Measurements from ENCODE around the gene DNAJA2. TPM values are rescaled to one million over a fixed set of nuclear protein-coding genes. Genes with fewer than 3 reads are reported as not detected.

DNAJA2 gene
- polyA plus RNA-seq, 1 experiment = 26.7 TPM

DNA sequence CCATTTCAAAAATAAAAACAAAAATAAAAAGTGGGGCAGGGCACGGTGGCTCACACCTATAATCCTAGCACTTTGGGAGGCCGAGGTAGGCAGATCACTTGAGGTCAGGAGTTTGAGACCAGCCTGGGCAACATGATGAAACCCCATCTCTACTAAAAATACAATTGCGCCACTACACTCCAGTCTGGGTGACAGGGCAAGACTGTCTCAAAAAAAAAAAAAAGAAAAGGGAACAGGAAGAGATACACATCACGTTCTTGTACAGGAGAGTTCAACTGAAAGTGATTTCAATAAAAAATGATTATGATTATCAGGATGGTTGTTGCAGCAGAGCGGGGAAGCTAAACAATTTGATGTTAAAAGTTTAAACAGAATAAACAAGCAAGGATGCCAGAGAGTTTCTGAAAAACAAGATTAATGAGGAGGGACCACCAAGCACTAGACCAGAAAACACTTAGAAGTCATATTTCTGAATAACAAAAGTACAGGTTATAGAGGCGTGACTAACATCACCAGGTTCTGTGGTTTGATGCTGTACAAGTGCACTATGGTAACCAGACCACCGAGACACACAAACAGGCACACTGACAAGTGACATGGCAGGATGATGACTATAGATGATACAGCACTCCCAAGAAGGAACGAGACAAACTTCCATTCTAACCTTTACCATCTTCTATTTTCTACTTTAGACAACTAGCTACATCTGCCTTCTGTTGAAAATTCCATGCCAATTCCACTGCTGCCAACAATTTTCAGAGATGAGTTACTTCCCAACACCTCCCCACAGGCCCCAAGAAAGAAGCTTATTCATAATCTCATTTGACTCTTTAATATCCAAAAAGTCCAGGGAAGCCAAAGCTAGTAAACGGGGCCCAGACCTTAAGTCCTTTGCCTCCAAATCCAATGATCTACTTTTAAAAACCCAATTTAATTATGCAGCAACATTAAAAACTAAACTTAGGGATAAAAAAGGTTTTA is 11.8 kb downstream of the DNAJA2 start:
- TF ChIP-seq, protein P1, sequence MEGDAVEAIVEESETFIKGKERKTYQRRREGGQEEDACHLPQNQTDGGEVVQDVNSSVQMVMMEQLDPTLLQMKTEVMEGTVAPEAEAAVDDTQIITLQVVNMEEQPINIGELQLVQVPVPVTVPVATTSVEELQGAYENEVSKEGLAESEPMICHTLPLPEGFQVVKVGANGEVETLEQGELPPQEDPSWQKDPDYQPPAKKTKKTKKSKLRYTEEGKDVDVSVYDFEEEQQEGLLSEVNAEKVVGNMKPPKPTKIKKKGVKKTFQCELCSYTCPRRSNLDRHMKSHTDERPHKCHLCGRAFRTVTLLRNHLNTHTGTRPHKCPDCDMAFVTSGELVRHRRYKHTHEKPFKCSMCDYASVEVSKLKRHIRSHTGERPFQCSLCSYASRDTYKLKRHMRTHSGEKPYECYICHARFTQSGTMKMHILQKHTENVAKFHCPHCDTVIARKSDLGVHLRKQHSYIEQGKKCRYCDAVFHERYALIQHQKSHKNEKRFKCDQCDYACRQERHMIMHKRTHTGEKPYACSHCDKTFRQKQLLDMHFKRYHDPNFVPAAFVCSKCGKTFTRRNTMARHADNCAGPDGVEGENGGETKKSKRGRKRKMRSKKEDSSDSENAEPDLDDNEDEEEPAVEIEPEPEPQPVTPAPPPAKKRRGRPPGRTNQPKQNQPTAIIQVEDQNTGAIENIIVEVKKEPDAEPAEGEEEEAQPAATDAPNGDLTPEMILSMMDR (IDR thresholded peaks at IDR 0.05; ENCODE audit: low read depth, low read length) = no peak
- CTCF ChIA-PET = interaction anchor here (0.6 to 3.0 kb wide), 8 partner anchors 11 to 1203 kb away, joined by 3 to 11 read pairs (median 4); partner anchors contain the start of gene DNAJA2
- no peak overlapping the region for H3K4me3 ChIP-seq (ENCODE audit: low read depth, low read length)
- H3K27ac ChIP-seq (ENCODE audit: low read depth, low read length) = peak overlapping the region; percentile 21
- POLR2A ChIA-PET = interaction anchor here (1.5 kb wide), 1 partner anchor 11 kb away, joined by 5 read pairs; no protein-coding TSS in a partner anchor
- H3K9me3 ChIP-seq (ENCODE audit: control insufficient read depth, insufficient read depth, low read length) = no peaks in the 10 kb centered on the region
- H3K27me3 ChIP-seq (ENCODE audit: control insufficient read depth, insufficient read depth, low read length) = no peaks in the 10 kb centered on the region
- DNase-seq (ENCODE audit: low read depth, low spot score) = no peak

DNA sequence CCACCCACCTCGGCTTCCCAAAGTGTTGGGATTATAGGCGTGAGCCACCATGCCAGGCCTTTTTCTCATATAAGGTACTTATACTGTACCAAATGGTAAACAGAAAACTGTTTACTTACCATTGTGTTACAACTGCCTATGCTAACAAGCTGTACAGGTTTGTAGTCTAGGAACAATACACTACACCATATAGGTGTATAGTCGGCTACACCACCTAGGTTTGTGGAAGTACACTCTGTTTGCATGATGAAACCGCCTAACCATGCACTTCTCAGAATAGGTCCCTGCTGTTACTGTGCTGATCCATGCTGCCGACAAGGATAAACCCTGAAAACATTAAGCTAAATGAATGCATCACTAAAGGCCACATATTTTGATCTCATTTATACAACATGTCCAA is 18.9 kb downstream of the DNAJA2 start:
- H3K9me3 ChIP-seq (ENCODE audit: control insufficient read depth, insufficient read depth, low read length) = no peaks in the 10 kb centered on the region
- ChIA-PET CTCF (interaction anchor here (1.3 kb wide), 1 partner anchor 1210 kb away, joined by 4 read pairs; no protein-coding TSS in a partner anchor), POLR2A (no interaction called here)
- no peak overlapping the region for H3K27ac ChIP-seq (ENCODE audit: low read depth, low read length)
- no peak for DNase-seq (ENCODE audit: low read depth, low spot score)
- H3K4me3 ChIP-seq (ENCODE audit: low read depth, low read length) = no peak overlapping the region
- TF ChIP-seq, protein P1 (IDR thresholded peaks at IDR 0.05; ENCODE audit: low read depth, low read length) = no peak
- H3K27me3 ChIP-seq (ENCODE audit: control insufficient read depth, insufficient read depth, low read length) = no peaks in the 10 kb centered on the region

DNA sequence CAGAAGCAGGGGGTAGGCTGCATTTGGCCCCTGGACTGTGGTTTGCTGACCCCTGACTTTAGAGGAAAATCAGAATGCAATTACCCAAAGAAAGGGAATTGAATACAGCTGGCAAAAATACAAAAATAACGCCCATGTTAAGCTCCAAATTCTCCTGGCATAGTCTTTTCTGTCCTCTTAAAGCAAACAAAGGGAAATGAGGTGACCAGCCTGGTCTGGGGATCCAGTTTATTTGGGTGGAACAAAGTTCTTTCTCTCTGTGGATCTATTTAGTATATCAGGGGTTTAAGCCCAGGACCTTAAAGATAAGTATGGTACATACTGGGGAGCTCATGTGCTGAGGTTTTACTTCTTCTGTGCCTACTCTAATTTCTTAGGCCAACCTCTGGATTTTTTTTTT is 23.5 kb downstream of the DNAJA2 start:
- DNase-seq (ENCODE audit: low read depth, low spot score) = no peak
- TF ChIP-seq, protein P1 (IDR thresholded peaks at IDR 0.05; ENCODE audit: low read depth, low read length) = no peak
- POLR2A ChIA-PET = interaction anchor here (0.6 kb wide), 1 partner anchor 17 kb away, joined by 4 read pairs; no protein-coding TSS in a partner anchor
- Histone ChIP-seq H3K9me3 (ENCODE audit: control insufficient read depth, insufficient read depth, low read length) (no peaks in the 10 kb centered on the region), H3K27me3 (ENCODE audit: control insufficient read depth, insufficient read depth, low read length) (no peaks in the 10 kb centered on the region), H3K4me3 (ENCODE audit: low read depth, low read length) (no peak overlapping the region), H3K27ac (ENCODE audit: low read depth, low read length) (no peak overlapping the region)
- CTCF ChIA-PET = interaction anchor here (0.6 to 4.3 kb wide), 5 partner anchors 14 to 1388 kb away, joined by 3 to 43 read pairs (median 5); no protein-coding TSS in a partner anchor

DNA sequence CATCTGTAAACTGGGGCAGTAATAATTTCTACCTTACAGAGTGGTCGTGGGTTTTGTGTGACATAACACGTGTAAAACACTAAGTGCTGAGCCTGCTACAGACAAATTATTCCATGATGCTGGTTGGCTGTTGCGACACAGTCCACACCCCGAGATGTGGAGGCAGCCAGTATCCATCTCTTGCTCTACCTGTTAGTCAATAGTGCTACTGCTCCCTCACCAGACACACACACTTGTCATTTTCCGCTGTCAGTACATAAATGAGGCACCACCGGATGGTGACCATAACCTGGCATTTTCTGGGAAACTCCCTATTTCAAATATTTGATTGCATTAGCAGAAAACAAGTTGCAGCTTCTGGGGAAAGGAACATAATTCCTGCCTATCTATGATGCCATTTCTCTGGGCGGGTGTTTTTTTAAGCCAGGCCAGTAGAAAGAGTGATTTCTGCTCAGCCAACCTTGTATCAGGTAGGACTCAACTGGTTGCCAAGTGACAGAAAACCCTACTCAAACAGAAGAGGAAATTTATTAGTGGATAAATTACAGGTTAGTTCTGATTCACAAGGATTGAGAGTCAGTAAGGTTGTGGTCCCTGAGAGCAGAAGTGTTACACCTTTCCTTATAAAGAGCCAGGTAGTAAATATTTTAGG is 24.1 kb downstream of the DNAJA2 start:
- no peak overlapping the region for H3K4me3 ChIP-seq (ENCODE audit: low read depth, low read length)
- no peaks in the 10 kb centered on the region for H3K27me3 ChIP-seq (ENCODE audit: control insufficient read depth, insufficient read depth, low read length)
- H3K9me3 ChIP-seq (ENCODE audit: control insufficient read depth, insufficient read depth, low read length) = no peaks in the 10 kb centered on the region
- DNase-seq (ENCODE audit: low read depth, low spot score) = no peak
- ChIA-PET CTCF (interaction anchor here (0.6 to 4.3 kb wide), 5 partner anchors 14 to 1388 kb away, joined by 3 to 43 read pairs (median 5); no protein-coding TSS in a partner anchor), POLR2A (interaction anchor here (0.6 kb wide), 1 partner anchor 18 kb away, joined by 4 read pairs; no protein-coding TSS in a partner anchor)
- TF ChIP-seq, protein P1 (IDR thresholded peaks at IDR 0.05; ENCODE audit: low read depth, low read length) = no peak
- H3K27ac ChIP-seq (ENCODE audit: low read depth, low read length) = no peak overlapping the region
